Tibial nerve (tissue), 3 donors: ENCODE results near the gene POLR3C.

Source experiments
- POLR2A ChIP-seq, 2 donors: fragments of 450-650 bp; IDR thresholded peaks; one replicate each; pipeline ENCODE4 v1.6.1; 2017; ENCODE audit warnings: antibody characterized with exemption in 2 of 2, mild to moderate bottlenecking in 2 of 2, moderate library complexity in 2 of 2
- TF ChIP-seq, protein P1 (sequence below), 5 experiments: fragments of 200-600 bp in 3 of 5; fragments of 450-650 bp in 2 of 5; sonication (generic) in 3 of 5; IDR thresholded peaks; one replicate each; pipeline ENCODE4 v1.5.1; 2016 to 2019; ENCODE audit warnings: antibody characterized with exemption in 5 of 5, mild to moderate bottlenecking in 3 of 5, moderate library complexity in 2 of 5

DNA sequence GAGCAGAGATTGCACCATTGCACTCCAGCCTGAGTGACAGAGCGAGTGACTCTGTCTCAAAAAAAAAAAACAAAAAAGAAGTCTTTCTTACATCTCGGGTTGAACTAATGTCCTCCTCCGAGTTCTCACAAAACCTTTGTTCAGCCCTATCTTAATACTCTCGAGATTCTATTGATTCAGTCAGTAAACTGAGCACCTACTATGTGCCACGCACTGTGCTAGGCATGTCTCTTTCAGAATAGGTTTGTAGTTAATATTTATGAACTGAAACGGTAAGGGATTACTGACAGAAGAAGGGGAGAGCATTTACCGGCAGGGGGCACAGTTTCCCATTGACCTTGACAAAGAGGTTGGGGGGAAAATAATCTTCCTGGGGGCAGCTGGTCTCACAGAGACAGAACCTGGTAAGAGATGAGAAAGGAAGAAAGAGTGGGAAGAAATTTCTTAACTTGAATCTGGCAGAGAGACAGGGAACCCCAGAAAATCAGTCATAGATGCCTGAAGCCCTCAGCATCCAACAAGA lies 31.5 kb downstream of the POLR3C start:
- TF ChIP-seq, protein P1, sequence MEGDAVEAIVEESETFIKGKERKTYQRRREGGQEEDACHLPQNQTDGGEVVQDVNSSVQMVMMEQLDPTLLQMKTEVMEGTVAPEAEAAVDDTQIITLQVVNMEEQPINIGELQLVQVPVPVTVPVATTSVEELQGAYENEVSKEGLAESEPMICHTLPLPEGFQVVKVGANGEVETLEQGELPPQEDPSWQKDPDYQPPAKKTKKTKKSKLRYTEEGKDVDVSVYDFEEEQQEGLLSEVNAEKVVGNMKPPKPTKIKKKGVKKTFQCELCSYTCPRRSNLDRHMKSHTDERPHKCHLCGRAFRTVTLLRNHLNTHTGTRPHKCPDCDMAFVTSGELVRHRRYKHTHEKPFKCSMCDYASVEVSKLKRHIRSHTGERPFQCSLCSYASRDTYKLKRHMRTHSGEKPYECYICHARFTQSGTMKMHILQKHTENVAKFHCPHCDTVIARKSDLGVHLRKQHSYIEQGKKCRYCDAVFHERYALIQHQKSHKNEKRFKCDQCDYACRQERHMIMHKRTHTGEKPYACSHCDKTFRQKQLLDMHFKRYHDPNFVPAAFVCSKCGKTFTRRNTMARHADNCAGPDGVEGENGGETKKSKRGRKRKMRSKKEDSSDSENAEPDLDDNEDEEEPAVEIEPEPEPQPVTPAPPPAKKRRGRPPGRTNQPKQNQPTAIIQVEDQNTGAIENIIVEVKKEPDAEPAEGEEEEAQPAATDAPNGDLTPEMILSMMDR (IDR thresholded peaks at IDR 0.05): no peak
- no peak for TF ChIP-seq POLR2A (IDR thresholded peaks at IDR 0.05)
